ENCODE measurements around the gene EOMES.
A peak's percentile ranks its signal among the peaks of the same experiment; 100 is the strongest.
"Not testable (repeated sequence)": the region's sequence is repeated elsewhere in the genome, so short reads cannot be mapped to it uniquely, and the experiment has no call there.

Gene EOMES

DNA sequence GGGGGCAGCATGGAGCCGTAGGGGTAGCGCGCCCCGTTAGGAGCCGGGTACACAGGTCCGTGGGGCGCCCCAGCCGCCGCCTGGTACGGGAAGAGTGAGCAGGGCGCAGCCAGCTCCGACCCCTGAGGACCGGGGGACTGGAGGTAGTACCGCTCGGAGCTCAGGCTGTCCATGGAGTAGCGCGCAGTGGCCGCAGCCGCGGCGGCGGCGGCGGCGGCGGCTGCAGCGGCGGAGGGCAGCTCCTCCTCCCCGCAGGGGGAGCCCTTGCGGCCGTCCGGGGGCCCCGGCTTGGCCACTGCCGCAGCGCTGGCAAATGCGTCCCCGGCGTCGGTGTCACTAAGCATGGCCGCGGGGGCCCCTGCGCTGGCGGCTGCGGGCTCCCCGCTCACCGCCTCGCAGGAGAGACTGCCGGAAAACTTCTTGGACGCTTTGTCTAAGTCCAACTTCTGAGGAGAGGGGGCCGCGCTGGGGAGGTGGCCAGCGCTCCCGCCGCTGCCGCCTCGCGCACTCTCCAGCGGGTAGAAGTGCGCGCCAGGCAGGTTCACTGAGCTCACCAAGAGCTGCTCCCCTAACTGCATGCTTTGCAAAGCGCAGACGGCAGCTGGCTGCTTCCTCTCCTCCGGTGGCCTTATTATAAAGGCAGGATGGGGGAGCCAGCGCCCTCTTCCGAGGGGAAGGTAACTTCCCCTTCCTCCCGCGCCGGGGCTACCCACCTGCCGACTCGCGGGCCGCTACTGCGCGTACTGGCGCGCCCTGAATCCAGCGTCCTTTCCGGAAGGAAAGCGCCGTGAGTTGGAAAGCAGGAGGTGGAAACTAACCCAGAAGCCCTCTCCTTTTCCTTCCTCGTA, at the start of gene EOMES:
TSS of gene EOMES (minus strand) at position 607 of the 848 bp plus-strand sequence. CDS start at position 578, 29 bp downstream.
- DNase-seq (ENCODE audit: low read depth in 2 of 2): peak; percentile 44 to 63

DNA sequence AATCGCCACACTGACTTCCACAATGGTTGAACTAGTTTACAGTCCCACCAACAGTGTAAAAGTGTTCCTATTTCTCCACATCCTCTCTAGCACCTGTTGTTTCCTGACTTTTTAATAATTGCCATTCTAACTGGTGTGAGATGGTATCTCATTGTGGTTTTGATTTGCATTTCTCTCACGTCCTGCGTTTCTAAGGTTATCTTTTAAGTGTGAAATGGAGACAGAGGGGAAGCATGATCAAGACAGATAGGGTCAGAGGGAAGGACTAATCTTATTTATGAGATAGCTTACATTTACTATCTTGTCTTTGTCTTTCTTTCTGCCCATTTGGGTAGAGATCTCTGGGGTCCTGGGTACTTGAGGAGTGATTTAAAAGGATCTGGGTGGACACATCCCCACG, 48.3 kb upstream of the EOMES start:
- DNase-seq (ENCODE audit: low read depth in 2 of 2): not testable (repeated sequence)

DNA sequence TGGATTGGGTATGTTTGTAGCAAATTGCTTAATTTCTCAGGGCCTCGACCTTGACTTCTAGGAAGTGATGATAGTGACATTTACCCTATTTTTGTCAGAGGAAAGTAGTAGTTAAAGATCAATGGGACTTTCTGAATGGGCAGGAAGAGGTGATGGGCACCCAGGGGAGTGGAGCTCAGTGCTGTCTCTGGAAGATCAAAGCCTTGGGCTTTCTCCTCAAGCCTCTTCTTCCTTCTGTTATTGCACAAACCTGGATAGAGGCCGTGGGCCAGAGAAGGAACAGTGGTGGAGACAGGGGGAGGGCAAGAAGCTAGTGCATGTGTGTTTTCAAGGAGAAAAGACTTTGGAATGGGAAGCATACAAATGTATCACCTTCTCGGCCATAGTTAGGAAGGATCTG, 44.9 kb upstream of the EOMES start:
- DNase-seq (ENCODE audit: low read depth in 2 of 2): no peak

DNA sequence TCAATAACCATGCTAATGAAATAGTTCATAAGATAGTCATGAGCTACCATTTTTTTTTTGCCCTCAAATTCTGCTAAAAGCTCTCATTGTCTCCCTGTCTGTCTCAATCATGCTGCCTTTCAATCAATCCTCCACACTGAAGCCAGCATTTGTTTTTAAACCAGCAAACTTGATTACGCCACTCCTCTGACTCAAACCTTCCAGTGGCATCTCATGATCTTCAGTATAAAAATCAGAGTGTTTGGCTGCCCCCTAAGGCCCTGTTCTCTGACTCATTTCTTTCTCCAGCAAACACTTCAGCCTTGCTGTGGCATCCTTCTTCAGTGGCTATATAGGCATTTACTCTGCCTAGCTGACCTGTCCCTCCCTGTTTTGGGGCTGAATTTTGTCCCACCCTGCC, 36.0 kb upstream of the EOMES start:
- peak in 1 of 2 donors; percentile 3 for DNase-seq (ENCODE audit: low read depth in 2 of 2)

DNA sequence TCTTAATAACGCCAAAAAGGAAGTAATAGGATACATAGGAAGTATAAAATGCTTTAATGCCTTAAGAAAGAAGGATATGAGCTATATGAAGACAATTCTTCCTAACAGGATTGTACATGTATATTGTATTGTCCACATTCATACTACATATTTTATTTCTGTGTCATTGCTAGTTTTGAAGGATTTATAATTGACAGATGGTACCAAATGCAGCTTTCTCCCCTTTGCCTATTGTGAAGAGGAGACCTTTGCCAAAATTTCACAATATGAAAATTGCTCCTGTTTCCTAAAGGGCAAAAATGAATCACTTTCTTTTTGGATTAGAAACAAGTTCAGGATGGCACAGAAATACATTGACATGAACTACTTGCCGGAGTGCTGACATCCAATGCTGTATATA, 34.8 kb upstream of the EOMES start:
- no peak for DNase-seq (ENCODE audit: low read depth in 2 of 2)

DNA sequence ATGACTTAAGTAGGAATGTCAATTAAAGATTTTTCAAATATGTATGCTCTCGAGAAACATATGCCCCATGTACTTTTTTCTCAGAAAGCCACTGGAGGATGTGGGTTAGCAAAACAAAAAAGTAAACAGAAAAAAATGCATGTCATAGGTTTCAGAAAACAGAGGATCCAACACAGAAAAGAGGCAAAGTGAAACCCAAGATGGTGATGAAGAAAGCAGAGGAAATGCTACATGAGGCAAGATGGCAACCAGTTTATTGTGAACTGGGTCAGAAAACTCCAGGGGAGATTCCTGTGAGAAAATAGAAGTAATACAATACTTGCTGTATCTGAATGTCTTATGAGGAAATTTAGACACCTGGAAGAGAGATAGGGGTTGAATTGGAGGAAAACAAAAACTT, 30.8 kb upstream of the EOMES start:
- DNase-seq (ENCODE audit: low read depth in 2 of 2): no peak

DNA sequence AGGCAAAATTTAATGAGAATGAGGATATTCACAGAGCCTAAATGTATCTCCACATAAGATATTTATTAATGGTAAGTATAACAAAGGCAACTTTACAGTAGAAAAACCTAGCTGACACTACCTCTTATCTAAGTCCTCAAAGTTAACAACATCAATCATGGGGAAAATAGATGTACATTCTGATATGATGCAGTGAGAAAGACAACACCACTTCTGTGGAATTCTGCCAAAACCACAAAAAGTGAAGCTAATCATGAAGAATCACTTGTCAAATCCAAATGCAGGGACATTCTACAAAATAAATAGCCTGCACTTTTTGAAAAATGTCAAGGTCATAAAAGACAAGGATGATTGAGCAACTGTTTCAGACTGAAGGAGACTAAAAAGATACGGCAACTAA, 27.5 kb upstream of the EOMES start:
- DNase-seq (ENCODE audit: low read depth in 2 of 2): no peak

DNA sequence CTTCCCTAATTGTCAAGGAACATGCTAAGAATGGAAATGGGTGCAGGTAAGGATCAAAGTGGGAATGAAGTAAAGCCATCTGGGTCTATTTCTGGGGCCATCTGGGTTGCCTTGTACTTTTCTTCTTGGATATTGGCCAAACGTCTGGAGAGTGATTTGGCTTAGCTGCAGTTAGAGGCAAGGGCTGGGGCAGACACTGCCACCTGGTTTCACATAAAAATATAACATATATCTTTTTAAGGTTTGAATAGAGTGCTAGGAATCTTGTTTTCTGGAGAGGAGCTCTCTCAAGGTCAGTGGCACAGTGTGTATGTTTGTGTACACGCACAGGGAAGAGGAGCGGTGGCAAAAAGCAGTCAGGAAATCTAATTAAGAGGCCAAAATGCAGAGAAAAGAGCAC, 24.7 kb upstream of the EOMES start:
- DNase-seq (ENCODE audit: low read depth in 2 of 2): no peak

DNA sequence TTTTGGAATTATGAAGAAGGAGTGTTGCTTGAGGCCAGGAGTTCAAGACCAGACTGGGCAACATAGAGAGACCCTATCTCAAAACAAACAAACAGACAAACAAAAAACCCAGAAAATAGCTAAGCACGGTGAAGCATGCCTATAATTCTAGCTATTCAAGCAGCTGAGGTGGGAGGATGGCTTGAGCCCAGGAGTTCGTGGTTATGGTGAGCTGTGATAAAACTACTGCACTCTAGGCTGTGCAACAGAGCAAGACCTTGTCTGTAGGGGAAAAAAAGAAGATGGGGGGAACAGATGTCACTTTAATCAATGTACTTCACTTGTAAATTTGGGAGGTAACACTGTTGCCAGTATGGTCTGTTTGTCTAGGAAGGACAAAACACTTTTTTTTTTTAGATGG, 18.7 kb upstream of the EOMES start:
- DNase-seq (ENCODE audit: low read depth in 2 of 2): no peak

DNA sequence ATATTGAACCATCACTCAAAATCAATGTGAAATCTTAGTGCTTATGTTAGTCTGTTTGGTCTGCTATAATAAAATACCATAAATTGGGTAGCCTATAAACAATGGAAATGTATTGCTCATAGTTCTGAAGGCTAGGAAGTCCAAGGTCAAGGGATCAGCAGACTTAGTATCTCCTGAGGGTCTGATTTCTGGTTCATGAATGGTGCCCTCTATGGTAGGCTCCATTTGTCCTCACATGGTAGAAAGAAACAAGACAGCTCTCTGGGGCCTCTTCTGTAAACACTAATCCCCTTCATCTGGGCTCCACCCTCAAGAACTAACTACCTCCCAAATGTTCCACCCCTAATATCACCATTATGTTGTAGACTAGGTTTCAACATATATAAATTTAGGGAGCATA, 15.0 kb upstream of the EOMES start:
- no peak for DNase-seq (ENCODE audit: low read depth in 2 of 2)

DNA sequence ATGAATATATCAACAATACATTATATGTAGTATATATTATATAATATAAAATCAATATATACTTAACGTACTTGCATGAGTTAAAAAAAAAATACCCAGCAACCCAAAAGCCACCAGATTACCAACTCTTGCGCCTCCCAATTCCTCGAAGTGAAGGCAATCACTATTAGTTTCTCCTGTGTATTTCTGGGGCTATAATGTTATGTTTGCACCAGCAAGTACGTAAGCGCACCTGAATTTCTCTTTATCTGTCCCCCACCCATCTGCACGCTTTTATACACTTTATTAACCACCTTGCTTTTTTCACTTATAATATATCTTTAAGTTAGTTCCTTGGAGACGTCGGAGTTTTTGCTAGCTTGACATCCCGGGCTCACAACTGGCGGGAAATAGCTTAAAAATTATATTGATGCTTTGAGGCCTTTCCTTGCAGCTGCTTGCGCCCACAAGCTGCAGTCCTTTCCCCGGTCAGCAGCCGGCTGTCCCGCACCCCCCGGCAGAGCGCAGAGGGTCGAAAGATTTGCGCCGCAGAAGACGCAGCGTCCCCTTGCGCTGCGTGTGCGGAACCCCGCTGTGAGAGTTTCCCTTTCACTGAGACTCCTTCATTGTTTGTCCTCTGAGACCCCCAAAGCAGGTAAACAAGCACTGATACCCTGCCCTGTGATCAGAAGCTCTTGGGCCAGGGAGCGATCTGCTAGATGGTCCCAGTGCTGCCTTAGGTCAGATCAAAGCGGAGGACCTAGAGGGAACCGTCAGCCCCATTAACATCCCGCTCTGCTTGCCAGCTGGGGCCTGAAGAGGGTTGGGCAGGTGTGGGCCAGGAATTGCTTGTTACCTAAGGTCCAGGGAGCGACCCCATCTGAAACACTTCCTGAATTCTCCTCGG, 8.9 kb upstream of the EOMES start:
- DNase-seq (ENCODE audit: low read depth in 2 of 2): no peak

DNA sequence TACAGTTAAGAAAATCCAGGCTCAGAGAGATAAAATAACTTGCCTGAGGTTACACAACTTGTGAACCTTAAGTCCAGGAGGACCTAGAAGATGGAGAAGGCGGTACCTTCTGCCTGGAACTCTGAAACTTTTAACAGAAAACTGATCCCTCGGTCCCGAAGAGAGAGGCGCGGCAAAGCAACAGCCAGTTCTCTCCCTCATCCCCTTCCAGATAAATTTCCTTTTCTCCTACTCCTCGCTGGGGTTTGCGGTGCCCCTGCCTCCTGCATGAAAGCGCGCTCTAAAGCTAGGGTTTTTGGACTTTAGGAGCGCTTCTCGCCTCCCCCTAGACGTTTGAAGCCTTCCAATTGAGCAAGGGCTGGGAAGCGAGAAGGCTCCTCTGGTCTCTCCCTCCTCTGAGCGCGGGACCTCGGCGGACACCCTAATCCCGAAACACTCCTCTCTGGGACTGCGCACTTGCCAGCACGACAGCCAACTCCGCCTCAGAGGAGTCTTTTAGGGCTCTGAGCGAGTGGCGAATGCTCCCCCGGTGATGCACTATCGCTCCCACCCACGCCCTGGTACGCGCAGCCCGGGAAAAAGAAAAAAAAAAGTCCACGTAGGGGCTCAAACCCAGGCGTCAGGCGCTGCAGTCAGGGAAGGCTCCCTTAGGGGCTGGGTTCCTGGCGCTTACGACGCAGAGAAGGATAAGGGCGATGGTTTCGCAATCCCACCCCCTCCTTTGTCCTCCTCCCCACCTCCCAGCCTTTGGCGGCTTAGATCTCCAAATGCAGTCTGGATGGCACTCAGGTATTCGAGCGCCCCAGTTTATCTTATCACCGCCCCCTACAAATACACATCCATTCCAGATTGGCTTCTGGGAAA, 7.9 kb upstream of the EOMES start:
- DNase-seq (ENCODE audit: low read depth in 2 of 2): no peak

DNA sequence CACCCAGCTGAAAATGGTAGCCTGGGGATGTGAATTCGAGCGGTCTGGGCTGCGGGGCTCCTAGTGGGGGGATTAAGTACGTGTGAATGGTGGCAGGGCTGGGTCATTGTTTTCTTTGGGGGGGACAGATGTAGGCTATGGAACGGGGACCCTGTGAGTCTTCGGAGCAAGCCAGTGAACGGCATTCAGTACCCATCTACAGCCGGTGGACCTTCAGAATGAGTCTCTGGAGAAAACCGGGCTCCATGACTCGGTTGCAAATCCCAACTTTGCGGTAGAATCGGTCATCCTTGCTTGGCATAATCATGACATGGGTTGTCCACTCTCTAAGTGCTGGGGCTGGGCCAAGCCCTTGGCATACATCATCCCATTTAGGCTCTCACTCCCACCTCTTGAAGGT, 7.2 kb upstream of the EOMES start:
- DNase-seq (ENCODE audit: low read depth in 2 of 2): no peak

DNA sequence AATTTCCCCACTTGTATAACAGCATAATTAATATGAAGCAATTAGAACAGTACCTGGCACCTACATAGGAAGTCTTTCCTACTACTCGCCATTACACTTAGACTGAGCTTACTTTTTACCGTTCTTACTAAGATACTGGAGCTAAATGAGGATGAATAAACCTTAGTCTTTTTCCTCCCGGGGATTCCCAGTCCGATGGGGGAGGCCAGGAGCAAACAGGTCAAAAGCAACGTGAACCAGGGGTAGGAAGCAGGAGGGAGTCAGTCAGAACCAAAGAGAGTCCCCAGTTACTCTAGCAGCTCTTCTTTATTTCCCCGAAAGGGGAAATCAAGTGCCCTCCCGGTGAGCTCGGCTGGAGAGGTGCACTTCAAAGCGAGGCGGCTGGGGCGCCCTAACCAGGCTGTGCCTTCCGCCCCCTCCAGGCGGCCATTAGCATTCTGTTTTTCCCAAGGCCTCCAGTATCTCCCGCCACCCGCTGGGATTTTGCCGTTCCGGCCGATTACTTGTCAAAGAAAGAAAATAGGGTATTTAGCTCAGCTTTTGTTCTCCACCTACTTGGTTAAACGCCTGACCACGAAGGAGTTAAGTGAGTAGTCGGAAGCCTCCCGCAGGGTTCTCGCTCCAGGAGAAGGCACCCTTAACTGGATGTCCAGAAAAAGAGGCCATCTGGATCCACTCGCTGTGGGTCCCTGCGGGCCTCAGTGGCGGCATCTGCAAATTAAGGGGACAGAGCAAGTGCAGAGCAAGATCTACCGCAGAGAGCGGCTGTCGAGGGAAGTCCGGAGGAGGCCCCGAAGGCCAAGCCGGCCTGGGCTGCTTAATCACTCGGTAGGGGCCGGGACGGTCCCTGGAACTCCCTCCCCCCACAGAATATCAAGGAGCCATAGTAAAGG, 6.3 kb upstream of the EOMES start:
- DNase-seq (ENCODE audit: low read depth in 2 of 2): no peak

DNA sequence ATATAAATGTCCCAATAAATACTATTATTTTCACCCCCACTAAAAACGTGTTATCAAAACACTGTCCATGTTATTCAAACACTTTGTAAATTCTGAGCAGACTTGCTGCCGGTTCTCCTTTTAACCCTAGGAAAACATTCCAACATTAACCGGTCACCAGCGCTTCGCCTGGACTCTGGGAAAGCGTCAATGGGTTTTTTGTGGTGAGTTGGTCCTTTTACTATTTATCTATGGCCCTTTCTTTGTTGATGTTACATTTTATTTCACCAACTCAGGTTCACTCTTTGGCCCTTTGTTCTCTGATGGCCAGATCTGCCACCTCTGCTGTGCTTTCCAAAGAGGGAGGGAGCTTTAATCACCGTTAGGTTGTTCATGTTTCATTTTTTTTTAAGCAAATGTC, 4.1 kb upstream of the EOMES start:
- no peak for DNase-seq (ENCODE audit: low read depth in 2 of 2)

DNA sequence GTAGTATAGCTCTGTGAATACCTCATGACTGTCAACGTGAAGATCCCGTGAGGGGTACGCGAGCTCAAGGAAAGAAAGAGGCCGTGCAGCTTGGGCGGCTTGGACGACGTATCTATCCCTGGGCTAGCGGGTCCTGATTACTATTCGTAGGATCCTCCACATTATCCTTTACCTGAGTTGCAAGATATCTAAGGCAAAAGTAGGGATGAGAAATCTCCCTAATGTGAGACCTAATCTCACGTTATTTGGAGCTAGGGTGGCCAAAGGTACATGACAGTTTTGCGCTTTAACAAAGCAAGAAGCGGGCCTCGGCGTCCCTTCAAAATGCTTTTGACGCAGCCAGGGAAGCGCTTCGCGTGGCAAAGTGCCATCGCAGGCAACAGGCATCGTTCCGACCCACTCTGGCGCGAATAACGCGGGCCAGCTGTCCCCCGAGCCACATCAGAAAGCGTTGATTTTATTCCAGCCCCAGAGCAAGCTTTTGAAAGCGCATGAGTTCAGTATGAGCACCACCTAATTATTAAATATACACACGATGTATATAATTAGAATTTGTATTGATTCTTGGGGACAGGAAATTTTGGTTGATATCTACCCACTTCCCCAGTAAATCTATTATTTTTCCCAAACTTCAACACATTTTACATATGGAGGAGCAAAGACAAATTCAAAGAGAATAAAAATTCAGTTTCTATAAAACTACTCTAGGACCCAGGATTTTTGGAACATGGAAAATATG, 2.5 kb upstream of the EOMES start:
- no peak for DNase-seq (ENCODE audit: low read depth in 2 of 2)

DNA sequence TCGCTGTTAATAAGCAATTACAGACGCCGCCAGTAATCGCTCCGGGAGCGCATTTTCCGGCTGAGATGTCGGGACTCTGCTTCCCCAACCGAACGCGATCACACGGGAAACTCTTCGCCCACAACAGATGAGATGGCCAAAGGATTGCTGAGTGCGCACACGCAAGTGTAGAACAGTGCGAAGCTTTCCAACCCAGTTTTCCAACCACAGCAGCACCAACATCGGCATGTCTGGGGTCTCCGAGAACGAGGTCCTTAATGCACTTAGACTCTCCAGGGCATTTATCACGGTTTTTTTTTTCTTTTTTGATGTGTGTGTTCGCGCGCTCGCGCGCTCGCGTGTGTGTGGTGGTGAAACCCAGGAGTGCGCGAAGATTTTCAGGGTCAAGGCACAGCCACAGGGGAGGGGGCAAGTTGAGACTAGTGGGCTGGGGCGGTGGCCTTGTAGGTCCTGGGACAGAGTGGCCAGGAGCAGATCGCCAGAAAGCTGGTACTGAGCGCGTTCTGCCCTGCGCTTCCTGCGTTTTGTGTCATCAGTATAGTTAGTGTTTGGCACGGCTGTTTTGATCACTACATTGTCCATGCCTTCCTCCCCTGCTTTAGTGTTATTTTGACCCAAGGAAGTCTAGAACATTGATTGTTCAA, 1.8 kb upstream of the EOMES start:
- no peak for DNase-seq (ENCODE audit: low read depth in 2 of 2)

DNA sequence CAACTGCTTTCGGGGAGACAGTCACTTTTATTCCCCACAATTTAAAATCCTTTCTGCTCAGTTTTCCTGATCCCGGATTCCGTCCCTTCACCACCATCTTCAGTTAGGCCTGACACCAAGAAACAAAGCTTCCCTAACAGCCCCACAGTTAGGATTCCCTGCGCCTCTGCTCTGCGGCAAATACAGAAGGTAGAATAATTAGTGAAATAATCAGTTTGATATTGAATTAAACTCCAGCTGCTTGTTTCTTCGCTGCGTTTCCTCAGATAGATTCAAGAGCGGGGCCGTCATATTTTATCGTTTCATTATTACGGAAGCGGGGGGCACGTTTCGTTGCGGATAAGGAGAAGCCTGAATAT, 1.3 kb upstream of the EOMES start:
- no peak for DNase-seq (ENCODE audit: low read depth in 2 of 2)

DNA sequence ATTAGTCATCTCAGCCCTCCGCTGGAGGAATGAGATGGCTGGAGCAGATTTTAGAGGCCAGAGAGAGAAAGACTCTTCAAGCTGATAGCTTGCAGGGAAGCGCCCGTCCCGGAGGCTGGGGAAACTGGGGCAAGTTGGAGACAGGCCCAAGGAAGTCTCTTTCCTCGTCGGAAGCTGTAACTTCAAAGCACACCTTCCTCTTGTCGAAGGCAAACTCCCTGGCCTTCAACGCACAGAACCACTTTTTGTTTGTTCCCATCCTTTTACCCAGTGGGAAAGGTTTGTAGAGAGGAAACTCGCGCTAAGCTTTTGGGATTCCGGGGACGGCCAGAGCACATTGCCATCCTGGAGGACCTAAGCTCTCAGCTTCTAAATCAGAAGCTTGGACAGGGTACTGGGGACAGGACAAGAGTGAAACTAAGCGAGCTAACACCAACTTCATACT, 900 bp upstream of the EOMES start:
- DNase-seq (ENCODE audit: low read depth in 2 of 2): no peak
